MCF 10A (cell line): Measurements from ENCODE around the gene AGPS. TPM values are rescaled to one million over a fixed set of nuclear protein-coding genes. Genes with fewer than 3 reads are reported as not detected.

Experiments used
- BruUV-seq: library from RNA; stranded (reverse); fragments of 400-500 nt; replicated peaks from 2 replicates; lab custom pipeline; 2021; lab: Mats Ljungman, UMichigan
- CTCF ChIA-PET: fragments of 300-600 bp; sonication (Branson Sonifier 250); formaldehyde crosslinking; extraction: SDS; loops from one replicate; lab custom pipeline; 2021; ENCODE audit warnings: antibody characterized with exemption, inconsistent platforms; lab: Yijun Ruan, JAX
- POLR2A ChIA-PET: fragments of 300-600, 350-650 bp; sonication (Branson Sonifier 250); formaldehyde crosslinking; extraction: SDS; loops from one replicate; lab custom pipeline; 2020; ENCODE audit warnings: antibody characterized with exemption, inconsistent platforms; lab: Yijun Ruan, JAX
- DNase-seq: peaks from one replicate; pipeline ENCODE4 v3.0.0-alpha.2; 2018; ENCODE audit not compliant: unreplicated experiment
- H3K27ac Mint-ChIP-seq: one replicate; pipeline ENCODE4 v1.8.0; 2022; ENCODE audit warnings: mild to moderate bottlenecking, low read depth, mixed read lengths; ENCODE audit not compliant: unreplicated experiment
- H3K27me3 Mint-ChIP-seq: one replicate; pipeline ENCODE4 v1.8.0; 2022; ENCODE audit warnings: mixed read lengths; ENCODE audit not compliant: insufficient read depth, unreplicated experiment
- H3K36me3 Mint-ChIP-seq: one replicate; pipeline ENCODE4 v1.8.0; 2022; ENCODE audit warnings: mild to moderate bottlenecking, moderate library complexity, mixed read lengths; ENCODE audit not compliant: insufficient read depth, unreplicated experiment
- H3K4me1 Mint-ChIP-seq: one replicate; pipeline ENCODE4 v1.8.0; 2022; ENCODE audit warnings: mixed read lengths; ENCODE audit not compliant: insufficient read depth, unreplicated experiment
- H3K4me3 Mint-ChIP-seq: one replicate; pipeline ENCODE4 v1.8.0; 2022; ENCODE audit warnings: mild to moderate bottlenecking, moderate library complexity, mixed read lengths; ENCODE audit not compliant: unreplicated experiment
- H3K9me3 Mint-ChIP-seq: one replicate; pipeline ENCODE4 v1.8.0; 2022; ENCODE audit warnings: mixed read lengths; ENCODE audit not compliant: unreplicated experiment
- CTCF ChIP-seq: fragments of 200-600 bp; IDR thresholded peaks from one replicate; pipeline ENCODE4 v1.8.0; 2022; ENCODE audit warnings: antibody characterized with exemption, mild to moderate bottlenecking; ENCODE audit not compliant: unreplicated experiment
- intact Hi-C: fragments of 100-400 bp; cut with micrococcal nuclease; formaldehyde crosslinking; loops from 2 replicates; pipeline ENCODE4 v1.14.1; 2022
- total RNA-seq: library from RNA; stranded (reverse); gene quantifications from 2 replicates; pipeline ENCODE4 v1.2.3, GENCODE V29; 2022

Gene AGPS
- total RNA-seq, 1 experiment from 2014 or later = 49.5 TPM

GRCh38 chr2:177432703-177433102 is 40.1 kb downstream of the AGPS start:
- Mint-ChIP-seq H3K9me3 (peaks cover 41% of the 10 kb centered on the region), H3K36me3 (peaks cover 19% of the 10 kb centered on the region), H3K4me1 (no peaks in the 10 kb centered on the region), H3K27ac (no peak overlapping the region), H3K27me3 (no peaks in the 10 kb centered on the region), H3K4me3 (no peak overlapping the region)
- BruUV-seq = no TSS peak
- DNase-seq = no peak
- intact Hi-C loops = no loop called here
- ChIA-PET POLR2A (interaction anchor here (1.4 kb wide), 2 partner anchors 8 to 10 kb away, joined by 3 read pairs; no protein-coding TSS in a partner anchor), CTCF (no interaction called here)
- TF ChIP-seq CTCF = no peak

GRCh38 chr2:177433402-177433801 is 40.8 kb downstream of the AGPS start:
- TF ChIP-seq CTCF = no peak
- DNase-seq = no peak
- Mint-ChIP-seq H3K4me1 (no peaks in the 10 kb centered on the region), H3K4me3 (no peak overlapping the region), H3K27ac (no peak overlapping the region), H3K36me3 (peaks cover 23% of the 10 kb centered on the region), H3K27me3 (no peaks in the 10 kb centered on the region), H3K9me3 (peaks cover 35% of the 10 kb centered on the region)
- BruUV-seq = no TSS peak
- POLR2A ChIA-PET = interaction anchor here (0.6 to 1.4 kb wide), 4 partner anchors 8 to 154 kb away, joined by 3 to 6 read pairs (median 4); no protein-coding TSS in a partner anchor
- intact Hi-C loops = no loop called here
- CTCF ChIA-PET = interaction anchor here (0.6 to 0.7 kb wide), 6 partner anchors 10 to 1482 kb away, joined by 3 read pairs; no protein-coding TSS in a partner anchor

GRCh38 chr2:177434475-177434874 is 41.9 kb downstream of the AGPS start:
- CTCF ChIA-PET = no interaction called here
- intact Hi-C loops = no loop called here
- H3K36me3 Mint-ChIP-seq = peaks cover 26% of the 10 kb centered on the region
- no TSS peak for BruUV-seq
- H3K4me3 Mint-ChIP-seq = no peak overlapping the region
- H3K9me3 Mint-ChIP-seq = peaks cover 28% of the 10 kb centered on the region
- H3K27me3 Mint-ChIP-seq = no peaks in the 10 kb centered on the region
- no peaks in the 10 kb centered on the region for H3K4me1 Mint-ChIP-seq
- no peak for TF ChIP-seq CTCF
- no peak for DNase-seq
- POLR2A ChIA-PET = no interaction called here
- H3K27ac Mint-ChIP-seq = no peak overlapping the region

GRCh38 chr2:177445200-177445599 is 52.6 kb downstream of the AGPS start:
- POLR2A ChIA-PET = interaction anchor here (0.6 kb wide), 2 partner anchors 30 to 680 kb away, joined by 3 to 4 read pairs; no protein-coding TSS in a partner anchor
- Mint-ChIP-seq H3K4me3 (no peak overlapping the region), H3K36me3 (peaks cover 16% of the 10 kb centered on the region), H3K27me3 (no peaks in the 10 kb centered on the region), H3K27ac (no peak overlapping the region), H3K4me1 (no peaks in the 10 kb centered on the region), H3K9me3 (no peaks in the 10 kb centered on the region)
- BruUV-seq = no TSS peak
- CTCF ChIA-PET = no interaction called here
- TF ChIP-seq CTCF = no peak
- intact Hi-C loops = no loop called here
- no peak for DNase-seq
